SIG-M5 treated with dmso at 0.1 percent for 504 hours (cell line): Measurements from ENCODE around the gene ATP13A4.

ENCODE experiments used
- DNase-seq: peaks from one replicate; lab custom pipeline; 2025; ENCODE audit not compliant: unreplicated experiment; lab: John Stamatoyannopoulos, UW

The ATP13A4 gene

GRCh38 chr3:193554811-193555210, at the start of gene ATP13A4:
TSS of gene ATP13A4 (minus strand) at chr3:193554895. CDS start at chr3:193554799, 96 bp downstream.
- no peak for DNase-seq

GRCh38 chr3:193599393-193599792, 44.7 kb upstream of the ATP13A4 start:
- no peak for DNase-seq

GRCh38 chr3:193598202-193598601, 43.5 kb upstream of the ATP13A4 start:
- DNase-seq: no peak

GRCh38 chr3:193595939-193596487, 41.3 kb upstream of the ATP13A4 start:
- no peak for DNase-seq

GRCh38 chr3:193594946-193595689, 40.4 kb upstream of the ATP13A4 start:
- DNase-seq: no peak

- DNase-seq: peak; percentile 50
These were observed 39.0 kb upstream of the ATP13A4 start for GRCh38 chr3:193593668-193594030.

GRCh38 chr3:193592841-193593667, 38.4 kb upstream of the ATP13A4 start, which contains the start of gene OPA1:
TSS of gene OPA1 (plus strand) at chr3:193593208. CDS start at chr3:193593378, 170 bp downstream.
- DNase-seq: peak; percentile 98

GRCh38 chr3:193590088-193590856, 35.6 kb upstream of the ATP13A4 start:
- DNase-seq: peak; percentile 9

GRCh38 chr3:193589616-193590015, 34.9 kb upstream of the ATP13A4 start:
- no peak for DNase-seq

GRCh38 chr3:193589129-193589528, 34.4 kb upstream of the ATP13A4 start:
- DNase-seq: no peak

GRCh38 chr3:193586526-193586925, 31.8 kb upstream of the ATP13A4 start:
- DNase-seq: no peak

GRCh38 chr3:193585530-193585929, 30.8 kb upstream of the ATP13A4 start:
- no peak for DNase-seq

- DNase-seq: no peak
These were observed 19.9 kb upstream of the ATP13A4 start for GRCh38 chr3:193574488-193575070.

- DNase-seq: no peak
These were observed 18.9 kb upstream of the ATP13A4 start for GRCh38 chr3:193573403-193574191.

- DNase-seq: peak; percentile 60
These were observed 17.8 kb upstream of the ATP13A4 start for GRCh38 chr3:193572426-193572908.

GRCh38 chr3:193569119-193569518, 14.4 kb upstream of the ATP13A4 start:
- no peak for DNase-seq

- peak; percentile 31 for DNase-seq
These were observed 9.3 kb upstream of the ATP13A4 start for GRCh38 chr3:193564012-193564411.

GRCh38 chr3:193563426-193563825, 8.7 kb upstream of the ATP13A4 start:
- no peak for DNase-seq

- DNase-seq: no peak
These were observed 6.2 kb upstream of the ATP13A4 start for GRCh38 chr3:193560870-193561269.

GRCh38 chr3:193560091-193560490, 5.4 kb upstream of the ATP13A4 start:
- no peak for DNase-seq
